Skeletal muscle tissue (tissue), 4 donors: ENCODE data around the gene PIAS3. TPM values are rescaled to one million over a fixed set of nuclear protein-coding genes. Genes with fewer than 3 reads are reported as not detected.
"Not testable (repeated sequence)": the region's sequence is repeated elsewhere in the genome, so short reads cannot be mapped to it uniquely, and the experiment has no call there.

Experiments
- H3K27ac ChIP-seq: one replicate; pipeline ENCODE4 v1.7.0; 2013; ENCODE audit warnings: mild to moderate bottlenecking, low read depth, low read length, inconsistent platforms
- H3K27me3 ChIP-seq, 3 donors: one replicate each; pipeline ENCODE4 v1.7.0; 2013; ENCODE audit warnings: low read length in 3 of 3; ENCODE audit not compliant: control insufficient read depth in 3 of 3, insufficient read depth in 3 of 3
- H3K36me3 ChIP-seq, 3 donors: one replicate each; pipeline ENCODE4 v1.7.0; 2013; ENCODE audit warnings: low read length in 3 of 3; ENCODE audit not compliant: control insufficient read depth in 3 of 3, insufficient read depth in 3 of 3
- H3K4me1 ChIP-seq, 3 donors: one replicate each; pipeline ENCODE4 v1.7.0; 2013; ENCODE audit warnings: low read length in 3 of 3, mild to moderate bottlenecking in 3 of 3; ENCODE audit not compliant: control insufficient read depth in 3 of 3, insufficient read depth in 3 of 3
- H3K4me3 ChIP-seq, 3 donors: one replicate each; pipeline ENCODE4 v1.7.0; 2013; ENCODE audit warnings: low read length in 3 of 3
- H3K9ac ChIP-seq, 3 donors: one replicate each; pipeline ENCODE4 v1.7.0; 2013; ENCODE audit warnings: low read length in 3 of 3, mild to moderate bottlenecking in 3 of 3, moderate library complexity in 2 of 3, low read depth in 1 of 3
- H3K9me3 ChIP-seq, 3 donors: one replicate each; pipeline ENCODE4 v1.7.0; 2013; ENCODE audit warnings: low read length in 3 of 3; ENCODE audit not compliant: control insufficient read depth in 3 of 3
- total RNA-seq: library from RNA; depleted of rRNA; stranded (reverse); fragments of >200 nt; gene quantifications from one replicate; pipeline ENCODE4 v1.2.3, GENCODE V29; 2014
- donor health status: Osteomylitis.

PIAS3 gene
- total RNA-seq, 1 donor from 2014 or later = 5.7 TPM

DNA sequence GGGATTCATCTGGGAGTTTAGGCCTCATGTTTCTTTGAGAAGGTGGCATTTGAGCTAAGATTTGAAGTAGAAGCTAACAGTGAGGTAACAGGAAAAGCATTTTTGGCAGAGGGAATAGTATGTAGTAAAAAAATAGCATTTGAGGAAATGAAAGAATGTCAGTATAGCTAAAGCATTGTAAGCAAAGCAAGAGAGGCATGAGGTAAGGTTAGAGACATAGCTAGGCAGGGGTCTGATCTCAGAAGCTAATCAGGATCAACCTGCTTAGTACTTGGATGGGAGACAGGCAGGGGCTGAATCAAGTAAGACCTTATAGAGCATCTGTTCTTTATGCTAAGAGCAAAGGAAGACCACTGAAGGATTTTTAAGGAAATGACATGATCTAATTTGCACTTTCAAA is 30.9 kb downstream of the PIAS3 start:
- peaks cover 2 to 6% (median 6%) of the 10 kb centered on the region in 3 donors for H3K4me1 ChIP-seq
- peaks cover 36 to 63% (median 55%) of the 10 kb centered on the region in 3 donors for H3K36me3 ChIP-seq
- no peak overlapping the region for H3K9ac ChIP-seq
- H3K27ac ChIP-seq = no peak overlapping the region
- no peaks in the 10 kb centered on the region for H3K9me3 ChIP-seq
- no peak overlapping the region for H3K4me3 ChIP-seq
- no peaks in the 10 kb centered on the region for H3K27me3 ChIP-seq

GRCh38 chr1:145826030-145826429 is 32.9 kb downstream of the PIAS3 start:
- H3K9ac ChIP-seq = no peak overlapping the region
- H3K9me3 ChIP-seq = no peaks in the 10 kb centered on the region
- no peak overlapping the region for H3K27ac ChIP-seq
- peaks cover 31 to 46% (median 40%) of the 10 kb centered on the region in 3 donors for H3K36me3 ChIP-seq
- no peak overlapping the region for H3K4me3 ChIP-seq
- H3K4me1 ChIP-seq = peaks cover 2 to 6% (median 6%) of the 10 kb centered on the region in 3 donors
- no peaks in the 10 kb centered on the region for H3K27me3 ChIP-seq

- peak overlapping the region; percentile 86 to 99 (median 98) for H3K4me3 ChIP-seq
- H3K36me3 ChIP-seq = peaks cover 20 to 33% (median 32%) of the 10 kb centered on the region in 3 donors
Observed at GRCh38 chr1:145824499-145824842, 34.4 kb downstream of the PIAS3 start.

DNA sequence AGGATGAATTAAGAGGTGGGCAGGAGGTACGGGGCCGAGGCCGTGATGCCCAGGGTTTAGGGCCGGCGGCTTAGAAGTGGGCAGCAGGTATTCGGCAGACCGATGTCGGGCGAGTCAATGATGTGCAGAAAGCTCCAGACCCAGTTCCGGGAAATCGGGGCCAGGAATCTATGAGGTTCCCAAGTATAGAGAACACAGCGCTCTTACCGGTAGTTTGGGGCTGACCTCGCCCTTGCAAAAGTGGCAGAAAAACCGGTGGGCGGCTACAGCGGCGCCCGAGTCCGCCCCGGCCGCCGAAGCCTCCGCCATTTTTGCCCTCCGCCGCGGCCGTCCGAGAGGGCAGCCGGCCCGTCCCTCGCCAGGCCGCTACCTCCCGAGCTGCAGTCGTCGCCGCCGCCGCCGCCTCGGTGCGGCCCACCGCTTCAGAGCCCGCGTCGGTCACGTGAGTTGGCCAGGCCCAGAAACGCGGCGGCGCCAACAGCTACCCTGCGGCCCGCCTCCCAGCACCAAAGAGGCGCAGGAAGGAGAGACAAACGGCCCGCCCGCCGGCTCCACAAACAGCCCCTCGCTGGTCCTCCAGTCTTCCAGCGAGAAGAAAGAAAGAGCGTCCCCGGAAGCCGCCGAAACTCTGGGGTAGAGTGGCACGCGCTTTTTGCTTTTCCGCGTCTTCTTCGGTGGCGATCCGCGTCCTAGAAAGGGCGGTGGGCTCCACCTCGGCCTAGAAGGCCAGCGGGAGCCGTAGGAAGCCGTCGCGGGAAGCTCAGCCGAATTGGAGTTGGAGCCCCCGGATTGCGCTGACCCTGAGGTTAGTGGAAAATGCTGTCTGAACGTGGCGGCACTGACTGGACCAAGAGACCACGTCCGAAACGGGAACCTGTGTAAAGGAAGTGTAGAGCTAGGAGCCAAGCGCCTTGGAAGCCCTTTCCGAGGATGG is 35.0 kb downstream of the PIAS3 start, which contains the start of the genes POLR3C and RNF115:
POLR3C (plus strand) TSS at position 636 of the 934 bp plus-strand sequence. CDS start 1,577 bp downstream, outside the sequence.
RNF115 (minus strand) TSS at position 531 of the 934 bp plus-strand sequence; CDS start at position 309, 222 bp downstream.
- H3K4me1 ChIP-seq = peaks cover 2 to 6% (median 6%) of the 10 kb centered on the region in 3 donors
- peak within 1 kb of the TSS; percentile 89 for H3K27ac ChIP-seq
- peaks cover 15 to 27% (median 25%) of the 10 kb centered on the region in 3 donors for H3K36me3 ChIP-seq
- H3K4me3 ChIP-seq = peak within 1 kb of the TSS; percentile 86 to 99 (median 98)
- peak within 1 kb of the TSS; percentile 87 to 97 (median 94) for H3K9ac ChIP-seq
- H3K27me3 ChIP-seq = no peaks in the 10 kb centered on the region
- no peaks in the 10 kb centered on the region for H3K9me3 ChIP-seq

More at GRCh38 chr1:145824499-145824842, 34.4 kb downstream of the PIAS3 start:
- Histone ChIP-seq H3K4me1 (peaks cover 2 to 6% (median 6%) of the 10 kb centered on the region in 3 donors), H3K27ac (peak overlapping the region; percentile 89), H3K9ac (peak overlapping the region; percentile 87 to 97 (median 94)), H3K27me3 (no peaks in the 10 kb centered on the region), H3K9me3 (no peaks in the 10 kb centered on the region)

- H3K27ac ChIP-seq, H3K4me1 ChIP-seq, H3K9ac ChIP-seq, H3K9me3 ChIP-seq, H3K27me3 ChIP-seq: not testable (repeated sequence)
- peak overlapping the region in 1 of 3 donors; percentile 49 for H3K4me3 ChIP-seq
- peaks cover 7 to 17% (median 16%) of the 10 kb centered on the region in 3 donors for H3K36me3 ChIP-seq
Observed at GRCh38 chr1:145822779-145823331, 36.0 kb downstream of the PIAS3 start.

- H3K36me3 ChIP-seq, H3K27me3 ChIP-seq, H3K4me1 ChIP-seq, H3K9ac ChIP-seq, H3K9me3 ChIP-seq, H3K4me3 ChIP-seq: not testable (repeated sequence)
- peak overlapping the region; percentile 58 for H3K27ac ChIP-seq
Observed at GRCh38 chr1:145818095-145818494, 40.8 kb downstream of the PIAS3 start.

- H3K9me3 ChIP-seq, H3K4me1 ChIP-seq, H3K36me3 ChIP-seq, H3K4me3 ChIP-seq, H3K9ac ChIP-seq, H3K27ac ChIP-seq, H3K27me3 ChIP-seq: not testable (repeated sequence)
Observed at GRCh38 chr1:145812977-145813810, 45.7 kb downstream of the PIAS3 start.

GRCh38 chr1:145806844-145807243 is 52.0 kb downstream of the PIAS3 start:
- H3K4me1 ChIP-seq = peaks cover 17 to 25% (median 19%) of the 10 kb centered on the region in 3 donors
- H3K9ac ChIP-seq = no peak overlapping the region
- H3K27ac ChIP-seq = no peak overlapping the region
- H3K36me3 ChIP-seq = no peaks in the 10 kb centered on the region
- H3K9me3 ChIP-seq = no peaks in the 10 kb centered on the region
- no peaks in the 10 kb centered on the region for H3K27me3 ChIP-seq
- H3K4me3 ChIP-seq = no peak overlapping the region

DNA sequence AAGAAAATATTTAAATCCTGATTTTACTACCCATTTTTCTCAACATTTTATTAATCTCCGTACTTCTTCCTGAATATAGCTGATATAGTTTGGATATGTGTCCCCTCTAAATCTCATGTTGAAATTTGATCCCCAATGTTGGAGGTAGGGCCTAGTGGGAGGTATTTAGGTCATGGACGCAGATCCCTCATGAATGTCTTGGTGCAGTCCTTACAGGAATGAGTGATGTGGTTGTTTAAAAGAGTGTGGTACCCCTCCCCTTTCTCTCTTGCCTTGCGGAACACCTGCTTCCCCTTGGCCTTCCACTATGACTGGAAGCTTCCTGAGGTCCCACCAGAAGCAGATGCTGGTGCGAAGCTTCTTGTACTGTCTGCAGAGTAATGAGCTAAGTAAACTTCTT is 52.5 kb downstream of the PIAS3 start:
- no peak overlapping the region for H3K27ac ChIP-seq
- H3K36me3 ChIP-seq = no peaks in the 10 kb centered on the region
- H3K4me3 ChIP-seq = no peak overlapping the region
- peaks cover 17 to 25% (median 19%) of the 10 kb centered on the region in 3 donors for H3K4me1 ChIP-seq
- H3K9me3 ChIP-seq = no peaks in the 10 kb centered on the region
- no peak overlapping the region for H3K9ac ChIP-seq
- no peaks in the 10 kb centered on the region for H3K27me3 ChIP-seq
